ENCODE measurements around the gene ELAC2.

The ELAC2 gene

GRCh38 chr17:12990041-12990808, 27.6 kb downstream of the ELAC2 start:
- no peak for TF ChIP-seq CTCF (IDR thresholded peaks at IDR 0.05; ENCODE audit: extremely low read depth, insufficient read depth, missing control alignments)
- no peak for DNase-seq (ENCODE audit: low spot score)
- in situ Hi-C loops (cut with MboI; ENCODE audit: low pct_unique_long_range_greater_than_20kb, low sequenced_read_pairs, unreplicated experiment): no loop called here

- TF ChIP-seq CTCF (IDR thresholded peaks at IDR 0.05; ENCODE audit: extremely low read depth, insufficient read depth, missing control alignments): no peak
- in situ Hi-C loops (cut with MboI; ENCODE audit: low pct_unique_long_range_greater_than_20kb, low sequenced_read_pairs, unreplicated experiment): no loop called here
- no peak for DNase-seq (ENCODE audit: low spot score)
Measured at GRCh38 chr17:12987120-12987519, 30.7 kb downstream of the ELAC2 start.

- TF ChIP-seq CTCF (IDR thresholded peaks at IDR 0.05; ENCODE audit: extremely low read depth, insufficient read depth, missing control alignments): no peak
- DNase-seq (ENCODE audit: low spot score): no peak
- in situ Hi-C loops (cut with MboI; ENCODE audit: low pct_unique_long_range_greater_than_20kb, low sequenced_read_pairs, unreplicated experiment): no loop called here
Measured at GRCh38 chr17:12985431-12986293, 32.2 kb downstream of the ELAC2 start.

- in situ Hi-C loops (cut with MboI; ENCODE audit: low pct_unique_long_range_greater_than_20kb, low sequenced_read_pairs, unreplicated experiment): no loop called here
- TF ChIP-seq CTCF (IDR thresholded peaks at IDR 0.05; ENCODE audit: extremely low read depth, insufficient read depth, missing control alignments): no peak
- DNase-seq (ENCODE audit: low spot score): no peak
Measured at GRCh38 chr17:12983991-12984884, 33.6 kb downstream of the ELAC2 start.

- TF ChIP-seq CTCF (IDR thresholded peaks at IDR 0.05; ENCODE audit: extremely low read depth, insufficient read depth, missing control alignments): no peak
- DNase-seq (ENCODE audit: low spot score): no peak
- in situ Hi-C loops (cut with MboI; ENCODE audit: low pct_unique_long_range_greater_than_20kb, low sequenced_read_pairs, unreplicated experiment): no loop called here
Measured at GRCh38 chr17:12982224-12982623, 35.6 kb downstream of the ELAC2 start.

Data from GM13977 (cell line).